GM10248 (cell line): Measurements from ENCODE around the gene KRTAP10-7.
"Not testable (repeated sequence)": the region's sequence is repeated elsewhere in the genome, so short reads cannot be mapped to it uniquely, and the experiment has no call there.

Experiments used
- CTCF ChIA-PET: fragments of 300-600 bp; sonication (Branson Sonifier 250); formaldehyde crosslinking; extraction: SDS; loops from one replicate; lab custom pipeline; 2021; ENCODE audit warnings: antibody characterized with exemption; lab: Yijun Ruan, JAX
- POLR2A ChIA-PET: fragments of 350-650 bp; sonication (Branson Sonifier 250); formaldehyde crosslinking; extraction: SDS; loops from one replicate; lab custom pipeline; 2020; ENCODE audit warnings: antibody characterized with exemption; lab: Yijun Ruan, JAX
- DNase-seq: peaks from one replicate; pipeline ENCODE4 v3.0.0; 2012; ENCODE audit errors: extremely low spot score
- TF ChIP-seq, protein P1 (sequence below): IDR thresholded peaks from 2 replicates; pipeline ENCODE4 v1.5.1; 2012; ENCODE audit warnings: mild to moderate bottlenecking, low read depth; ENCODE audit errors: extremely low read depth, missing control alignments, control extremely low read depth

KRTAP10-7 gene

DNA sequence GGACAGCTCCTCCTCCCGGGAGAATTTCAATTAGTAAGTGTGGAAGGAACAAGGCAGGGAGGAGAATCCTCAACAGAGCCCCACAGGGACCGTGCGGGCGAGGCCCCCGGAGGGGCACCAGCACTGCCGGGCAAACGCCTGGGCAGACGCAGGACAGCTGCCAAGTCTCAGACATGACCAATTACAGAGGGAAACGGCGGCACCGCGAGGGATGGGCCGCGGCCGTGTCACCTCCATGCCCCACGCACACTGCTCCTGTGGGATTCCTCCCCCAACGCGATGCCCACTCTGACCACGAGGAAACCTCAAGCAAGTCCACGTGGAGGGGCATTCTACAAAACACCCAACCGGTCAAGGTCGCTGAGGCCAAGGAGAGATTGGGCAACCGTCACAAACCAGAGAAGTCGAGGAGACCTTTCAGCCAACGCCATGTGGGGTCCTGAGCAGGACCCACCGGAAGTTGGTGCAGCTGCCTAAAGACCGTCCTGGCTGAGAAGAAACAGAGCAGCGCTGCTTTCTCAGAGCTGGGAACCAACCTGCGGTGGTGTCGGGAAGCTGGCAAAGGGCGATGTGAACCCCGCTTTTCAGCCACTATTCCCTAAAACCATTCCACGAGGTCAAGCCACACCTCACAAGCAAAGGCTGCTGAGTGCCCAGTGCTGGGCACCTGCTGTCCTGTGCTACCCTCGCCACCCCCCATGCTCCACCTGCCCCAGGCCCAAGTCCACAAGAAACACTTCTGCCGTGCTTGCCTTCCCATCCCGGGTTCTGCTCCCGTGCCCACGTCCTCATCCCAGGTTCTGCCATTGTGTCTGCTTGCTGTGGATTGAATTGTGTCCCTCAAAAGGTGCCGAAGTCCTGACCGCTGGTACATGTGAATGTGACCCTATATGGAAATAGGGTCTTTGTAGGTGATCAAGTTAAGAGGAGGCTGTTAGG is 28.3 kb upstream of the KRTAP10-7 start:
- TF ChIP-seq, protein P1, sequence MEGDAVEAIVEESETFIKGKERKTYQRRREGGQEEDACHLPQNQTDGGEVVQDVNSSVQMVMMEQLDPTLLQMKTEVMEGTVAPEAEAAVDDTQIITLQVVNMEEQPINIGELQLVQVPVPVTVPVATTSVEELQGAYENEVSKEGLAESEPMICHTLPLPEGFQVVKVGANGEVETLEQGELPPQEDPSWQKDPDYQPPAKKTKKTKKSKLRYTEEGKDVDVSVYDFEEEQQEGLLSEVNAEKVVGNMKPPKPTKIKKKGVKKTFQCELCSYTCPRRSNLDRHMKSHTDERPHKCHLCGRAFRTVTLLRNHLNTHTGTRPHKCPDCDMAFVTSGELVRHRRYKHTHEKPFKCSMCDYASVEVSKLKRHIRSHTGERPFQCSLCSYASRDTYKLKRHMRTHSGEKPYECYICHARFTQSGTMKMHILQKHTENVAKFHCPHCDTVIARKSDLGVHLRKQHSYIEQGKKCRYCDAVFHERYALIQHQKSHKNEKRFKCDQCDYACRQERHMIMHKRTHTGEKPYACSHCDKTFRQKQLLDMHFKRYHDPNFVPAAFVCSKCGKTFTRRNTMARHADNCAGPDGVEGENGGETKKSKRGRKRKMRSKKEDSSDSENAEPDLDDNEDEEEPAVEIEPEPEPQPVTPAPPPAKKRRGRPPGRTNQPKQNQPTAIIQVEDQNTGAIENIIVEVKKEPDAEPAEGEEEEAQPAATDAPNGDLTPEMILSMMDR: no peak
- CTCF ChIA-PET: no interaction called here
- DNase-seq: peak; percentile 11
- POLR2A ChIA-PET: no interaction called here

DNA sequence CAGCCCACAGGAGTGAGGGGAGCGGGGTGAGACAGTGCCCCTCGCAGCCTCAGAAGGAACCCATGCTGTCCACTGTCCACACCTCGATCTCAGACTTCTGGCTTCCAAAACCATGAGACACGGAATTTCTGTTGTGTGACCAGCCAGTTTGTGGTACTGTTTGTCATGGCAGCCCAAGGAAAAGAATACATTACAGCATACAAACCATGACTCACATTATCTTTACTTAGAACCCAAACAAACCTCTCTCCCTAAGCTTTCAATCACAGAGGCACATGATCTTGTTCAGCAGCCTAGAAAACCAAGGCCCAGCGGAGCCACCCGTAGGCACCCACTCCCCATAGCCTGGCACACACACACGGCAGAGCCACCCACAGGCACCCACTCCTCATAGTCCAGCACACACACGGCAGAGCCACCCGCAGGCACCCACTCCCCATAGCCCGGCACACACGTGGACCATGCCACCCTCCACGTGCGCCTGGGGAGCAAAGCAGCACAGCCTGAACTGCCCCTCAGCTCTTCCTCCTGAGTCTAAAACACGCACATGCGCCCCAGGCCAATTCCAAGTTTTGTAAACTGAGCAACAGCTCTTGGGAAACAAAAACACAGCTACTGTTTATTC is 27.3 kb upstream of the KRTAP10-7 start:
- peak; percentile 16 for DNase-seq
- ChIA-PET POLR2A (no interaction called here), CTCF (no interaction called here)
- TF ChIP-seq, protein P1: no peak

DNA sequence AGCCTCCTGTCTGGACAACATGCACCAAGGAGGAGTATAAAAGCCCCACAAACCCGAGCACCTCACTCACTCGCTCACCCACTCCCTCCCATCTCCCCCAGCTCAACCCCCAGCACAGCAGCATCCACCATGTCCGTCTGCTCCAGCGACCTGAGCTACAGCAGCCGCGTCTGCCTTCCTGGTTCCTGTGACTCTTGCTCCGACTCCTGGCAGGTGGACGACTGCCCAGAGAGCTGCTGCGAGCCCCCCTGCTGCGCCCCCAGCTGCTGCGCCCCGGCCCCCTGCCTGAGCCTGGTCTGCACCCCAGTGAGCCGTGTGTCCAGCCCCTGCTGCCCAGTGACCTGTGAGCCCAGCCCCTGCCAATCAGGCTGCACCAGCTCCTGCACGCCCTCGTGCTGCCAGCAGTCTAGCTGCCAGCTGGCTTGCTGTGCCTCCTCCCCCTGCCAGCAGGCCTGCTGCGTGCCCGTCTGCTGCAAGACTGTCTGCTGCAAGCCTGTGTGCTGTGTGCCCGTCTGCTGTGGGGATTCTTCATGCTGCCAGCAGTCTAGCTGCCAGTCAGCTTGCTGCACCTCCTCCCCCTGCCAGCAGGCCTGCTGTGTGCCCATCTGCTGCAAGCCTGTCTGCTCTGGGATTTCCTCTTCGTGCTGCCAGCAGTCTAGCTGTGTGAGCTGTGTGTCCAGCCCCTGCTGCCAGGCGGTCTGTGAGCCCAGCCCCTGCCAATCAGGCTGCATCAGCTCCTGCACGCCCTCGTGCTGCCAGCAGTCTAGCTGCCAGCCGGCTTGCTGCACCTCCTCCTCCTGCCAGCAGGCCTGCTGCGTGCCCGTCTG is 26.6 kb upstream of the KRTAP10-7 start, which contains the start of gene KRTAP10-4:
Gene KRTAP10-4 (plus strand): TSS at position 100 of the 827 bp plus-strand sequence. CDS start 30 bp downstream, at position 130.
- DNase-seq, POLR2A ChIA-PET: not testable (repeated sequence)
- CTCF ChIA-PET: interaction anchor here (1.4 kb wide), 1 partner anchor 17 kb away, joined by 3 read pairs; no protein-coding TSS in a partner anchor

DNA sequence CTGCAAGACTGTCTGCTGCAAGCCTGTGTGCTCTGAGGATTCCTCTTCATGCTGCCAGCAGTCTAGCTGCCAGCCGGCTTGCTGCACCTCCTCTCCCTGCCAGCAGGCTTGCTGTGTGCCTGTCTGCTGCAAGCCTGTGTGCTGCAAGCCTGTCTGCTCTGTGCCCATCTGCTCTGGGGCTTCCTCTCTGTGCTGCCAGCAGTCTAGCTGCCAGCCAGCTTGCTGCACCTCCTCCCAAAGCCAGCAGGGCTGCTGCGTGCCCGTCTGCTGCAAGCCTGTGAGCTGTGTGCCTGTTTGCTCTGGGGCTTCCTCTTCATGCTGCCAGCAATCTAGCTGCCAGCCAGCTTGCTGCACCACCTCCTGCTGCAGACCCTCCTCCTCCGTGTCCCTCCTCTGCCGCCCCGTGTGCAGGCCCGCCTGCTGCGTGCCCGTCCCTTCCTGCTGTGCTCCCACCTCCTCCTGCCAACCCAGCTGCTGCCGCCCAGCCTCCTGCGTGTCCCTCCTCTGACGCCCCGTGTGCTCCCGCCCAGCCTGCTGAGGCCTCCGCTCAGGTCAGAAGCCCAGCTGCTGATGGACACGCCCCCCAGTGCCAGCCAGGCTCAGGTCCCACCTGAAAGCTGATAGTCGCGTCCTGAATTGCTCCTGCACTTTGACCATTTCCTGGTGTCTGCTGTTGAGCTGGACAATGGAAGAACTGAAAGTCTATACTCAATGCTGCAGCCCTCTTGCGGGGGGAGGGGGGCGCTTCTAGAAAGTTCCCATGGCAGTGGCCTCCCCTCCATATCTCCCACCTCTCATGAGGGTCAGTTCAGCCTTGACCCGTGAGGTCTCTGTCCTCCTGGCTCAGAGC is 25.7 kb upstream of the KRTAP10-7 start:
- DNase-seq: peak; percentile 9
- ChIA-PET POLR2A (no interaction called here), CTCF (interaction anchor here (1.4 kb wide), 1 partner anchor 17 kb away, joined by 3 read pairs; no protein-coding TSS in a partner anchor)
- TF ChIP-seq, protein P1: no peak

DNA sequence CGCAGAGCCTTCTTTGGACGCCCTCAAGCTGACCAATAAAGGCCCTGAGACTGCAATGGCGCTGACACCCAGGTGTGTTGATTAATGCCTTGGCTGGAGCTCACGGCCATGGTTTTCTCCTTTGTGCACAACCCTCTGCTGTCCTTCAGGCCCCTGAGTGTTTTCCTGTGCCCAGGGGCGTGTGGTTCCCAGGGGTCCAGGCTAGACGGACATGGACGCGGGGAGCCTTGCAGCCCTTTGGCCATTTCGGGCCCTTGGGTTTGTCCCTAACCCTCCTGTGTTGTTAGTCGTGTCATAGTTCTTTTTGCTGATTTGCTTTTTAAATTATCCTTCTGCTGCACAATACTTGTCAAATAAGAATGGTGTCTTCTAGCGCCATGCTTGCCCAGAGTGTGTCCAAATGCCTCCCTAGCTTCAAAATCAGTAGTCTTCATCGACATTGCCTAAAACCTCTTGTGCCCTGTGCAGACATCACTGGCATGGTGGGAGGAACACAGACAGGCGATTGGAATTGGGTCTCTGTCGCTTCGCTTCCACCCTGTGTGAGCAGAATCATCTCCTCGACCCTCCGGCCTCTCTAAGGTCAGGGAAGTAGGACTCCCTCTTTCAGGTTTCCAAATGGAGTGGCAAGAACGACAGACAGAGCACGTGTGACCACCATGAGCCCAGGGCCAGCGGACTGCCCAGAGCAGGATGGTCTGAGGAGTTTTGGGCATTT is 24.9 kb upstream of the KRTAP10-7 start:
- ChIA-PET POLR2A (no interaction called here), CTCF (interaction anchor here (1.4 kb wide), 1 partner anchor 18 kb away, joined by 3 read pairs; no protein-coding TSS in a partner anchor)
- DNase-seq: peak; percentile 8
- TF ChIP-seq, protein P1: no peak

DNA sequence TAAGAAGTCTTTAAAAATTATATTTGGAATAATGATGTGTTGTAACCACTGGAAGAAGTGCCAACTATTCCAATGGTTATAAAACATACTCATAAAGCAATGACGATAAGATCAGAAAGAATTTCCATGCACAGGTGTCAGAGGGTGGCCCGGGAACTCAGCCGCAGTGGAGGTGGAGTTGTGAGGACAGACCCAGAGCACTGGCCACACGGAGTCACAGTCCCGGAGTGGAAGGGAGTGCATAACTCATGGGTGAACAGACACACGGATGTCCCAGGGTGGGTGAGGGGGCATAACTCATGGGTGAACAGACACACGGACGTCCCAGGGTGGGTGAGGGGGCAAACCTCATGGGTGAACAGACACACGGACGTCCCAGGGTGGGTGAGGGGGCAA is 24.4 kb upstream of the KRTAP10-7 start:
- CTCF ChIA-PET: no interaction called here
- DNase-seq: no peak

More for the DNA sequence above, 24.4 kb upstream of the KRTAP10-7 start:
- POLR2A ChIA-PET: no interaction called here
- TF ChIP-seq, protein P1: no peak
